Lower leg skin (tissue), 4 donors: ENCODE data around the gene NR3C2. TPM values are rescaled to one million over a fixed set of nuclear protein-coding genes. Genes with fewer than 3 reads are reported as not detected.

Source experiments
- DNase-seq, 2 donors: peaks; one replicate each; pipeline ENCODE4 v3.0.0-alpha.2; 2019; ENCODE audit warnings: low spot score in 2 of 2
- H3K4me3 ChIP-seq: fragments of 200-600 bp; sonication (generic); 2 replicates; pipeline ENCODE4 v1.5.1; 2017; ENCODE audit warnings: mild to moderate bottlenecking, low read depth; ENCODE audit not compliant: poor library complexity, severe bottlenecking
- POLR2A ChIP-seq, 2 donors: fragments of 450-650 bp; IDR thresholded peaks; one replicate each; pipeline ENCODE4 v1.6.1; 2016 to 2017; ENCODE audit warnings: antibody characterized with exemption in 2 of 2, mild to moderate bottlenecking in 1 of 2, moderate library complexity in 1 of 2
- WGBS, 2 donors: methylation state at CpG; one replicate each; pipeline ENCODE4 v1.1.5; 2018; 5-methylcytosine and 5-hydroxymethylcytosine counted together
- intact Hi-C: fragments of 100-400 bp; cut with DNase I; formaldehyde crosslinking; loops from one replicate; pipeline ENCODE4 v1.15.0; 2023; ENCODE audit warnings: low total_unique reads
- total RNA-seq, 4 donors: library from RNA; depleted of rRNA; stranded (reverse); fragments of >200 nt; gene quantifications; one replicate each; pipeline ENCODE4 v1.1.0, GENCODE V29; 2016
- TF ChIP-seq, protein P1 (sequence below), 3 donors: fragments of 450-650 bp; IDR thresholded peaks; one replicate each; pipeline ENCODE4 v1.5.1; 2016; ENCODE audit warnings: antibody characterized with exemption in 3 of 3, mild to moderate bottlenecking in 3 of 3, moderate library complexity in 2 of 3

NR3C2 gene
- total RNA-seq, 4 donors from 2014 or later, result 9.7 to 21.3 (median 10.6) TPM

DNA sequence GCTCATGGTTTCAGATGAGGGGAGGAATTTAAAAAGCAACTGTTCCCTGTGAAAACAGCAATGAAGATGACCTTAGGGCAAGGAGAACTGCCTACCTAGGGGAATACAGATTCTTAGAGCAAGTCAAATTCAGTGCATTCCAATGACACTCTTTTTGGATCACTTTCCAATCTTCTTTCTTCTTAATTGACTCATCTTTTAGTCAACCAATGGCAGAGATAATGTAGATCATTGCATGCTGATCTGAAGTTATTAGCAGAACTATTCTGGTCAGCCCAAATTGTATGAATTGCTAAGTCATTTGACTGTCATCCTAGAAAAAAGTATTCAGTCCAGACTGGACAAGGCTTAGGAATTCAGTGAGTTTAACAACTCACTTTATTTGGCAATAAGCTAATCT lies 12.6 kb upstream of the NR3C2 start:
- H3K4me3 ChIP-seq, result no peak overlapping the region
- no peak for TF ChIP-seq POLR2A (IDR thresholded peaks at IDR 0.05)
- TF ChIP-seq, protein P1, sequence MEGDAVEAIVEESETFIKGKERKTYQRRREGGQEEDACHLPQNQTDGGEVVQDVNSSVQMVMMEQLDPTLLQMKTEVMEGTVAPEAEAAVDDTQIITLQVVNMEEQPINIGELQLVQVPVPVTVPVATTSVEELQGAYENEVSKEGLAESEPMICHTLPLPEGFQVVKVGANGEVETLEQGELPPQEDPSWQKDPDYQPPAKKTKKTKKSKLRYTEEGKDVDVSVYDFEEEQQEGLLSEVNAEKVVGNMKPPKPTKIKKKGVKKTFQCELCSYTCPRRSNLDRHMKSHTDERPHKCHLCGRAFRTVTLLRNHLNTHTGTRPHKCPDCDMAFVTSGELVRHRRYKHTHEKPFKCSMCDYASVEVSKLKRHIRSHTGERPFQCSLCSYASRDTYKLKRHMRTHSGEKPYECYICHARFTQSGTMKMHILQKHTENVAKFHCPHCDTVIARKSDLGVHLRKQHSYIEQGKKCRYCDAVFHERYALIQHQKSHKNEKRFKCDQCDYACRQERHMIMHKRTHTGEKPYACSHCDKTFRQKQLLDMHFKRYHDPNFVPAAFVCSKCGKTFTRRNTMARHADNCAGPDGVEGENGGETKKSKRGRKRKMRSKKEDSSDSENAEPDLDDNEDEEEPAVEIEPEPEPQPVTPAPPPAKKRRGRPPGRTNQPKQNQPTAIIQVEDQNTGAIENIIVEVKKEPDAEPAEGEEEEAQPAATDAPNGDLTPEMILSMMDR (IDR thresholded peaks at IDR 0.05), result no peak
- intact Hi-C loops, result no loop called here
- DNase-seq, result no peak

DNA sequence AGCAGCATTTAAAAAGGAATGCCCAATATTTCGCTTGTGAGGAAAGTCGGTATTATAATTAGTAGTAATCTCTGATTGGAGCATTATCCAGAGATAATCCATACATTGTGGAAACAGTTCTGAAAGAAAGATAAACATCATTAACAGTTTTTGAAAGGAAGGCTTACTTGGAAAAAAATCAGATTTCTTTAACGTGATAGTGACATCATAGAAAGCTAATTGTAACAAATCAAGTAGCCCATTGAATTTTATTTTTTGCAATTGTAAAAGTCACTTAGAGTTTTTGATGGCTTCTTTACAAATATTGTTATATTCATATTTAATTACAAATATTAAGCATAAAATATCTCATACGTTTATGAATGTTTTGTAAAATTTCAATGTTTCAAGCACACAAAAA lies 11.6 kb upstream of the NR3C2 start:
- DNase-seq, result no peak
- H3K4me3 ChIP-seq, result no peak overlapping the region
- TF ChIP-seq, protein P1 (IDR thresholded peaks at IDR 0.05), result no peak
- TF ChIP-seq POLR2A (IDR thresholded peaks at IDR 0.05), result no peak
- intact Hi-C loops, result no loop called here
- 77 to 78% methylated on average over 4 of the region's 4 CpGs for WGBS, 2 donors

DNA sequence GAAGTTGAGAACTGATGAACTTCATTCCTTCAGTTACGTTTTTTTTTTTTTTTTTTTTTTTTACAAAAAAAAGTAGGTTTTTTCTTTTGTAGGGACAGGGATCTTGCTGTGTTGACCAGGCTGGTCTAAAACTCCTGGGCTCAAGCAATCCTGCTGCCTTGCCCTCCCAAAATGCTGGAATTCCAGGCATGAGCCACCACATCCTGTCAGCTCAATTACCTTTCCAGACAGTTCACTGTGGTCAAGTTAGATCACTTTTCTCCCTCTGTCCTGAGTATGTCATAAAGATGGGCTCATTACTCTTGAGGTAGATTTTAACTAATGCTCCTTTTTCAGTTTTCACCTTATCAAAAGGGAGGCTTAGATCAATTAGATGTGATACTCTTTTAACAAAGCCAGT lies 10.8 kb upstream of the NR3C2 start:
- WGBS, 2 donors, result 79 to 80% methylated on average over 1 of the region's 1 CpG
- H3K4me3 ChIP-seq, result no peak overlapping the region
- intact Hi-C loops, result no loop called here
- TF ChIP-seq, protein P1 (IDR thresholded peaks at IDR 0.05), result no peak
- TF ChIP-seq POLR2A (IDR thresholded peaks at IDR 0.05), result no peak
- no peak for DNase-seq

DNA sequence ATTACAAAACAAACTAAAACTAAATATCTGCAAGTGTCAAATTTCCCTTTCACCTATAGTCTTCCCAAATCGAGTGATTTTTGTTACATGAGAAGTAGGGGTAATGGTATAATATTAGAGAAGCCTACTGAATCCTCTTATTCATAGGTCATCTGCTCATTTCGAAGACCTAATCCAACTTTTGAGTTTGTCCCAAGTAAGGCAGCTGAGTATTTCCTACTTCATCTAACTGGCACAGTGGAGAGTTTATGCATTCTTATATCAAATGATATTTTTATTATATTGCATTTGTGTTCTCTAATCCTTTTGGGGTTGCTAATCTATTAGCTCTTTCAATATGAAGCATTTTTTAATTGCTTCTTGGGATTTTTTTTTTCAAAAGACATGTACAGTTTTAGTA lies 7.7 kb upstream of the NR3C2 start:
- WGBS, 2 donors, result 78 to 81% methylated on average over 2 of the region's 2 CpGs
- no peak for TF ChIP-seq POLR2A (IDR thresholded peaks at IDR 0.05)
- TF ChIP-seq, protein P1 (IDR thresholded peaks at IDR 0.05), result no peak
- no peak overlapping the region for H3K4me3 ChIP-seq
- DNase-seq, result no peak
- intact Hi-C loops, result no loop called here

DNA sequence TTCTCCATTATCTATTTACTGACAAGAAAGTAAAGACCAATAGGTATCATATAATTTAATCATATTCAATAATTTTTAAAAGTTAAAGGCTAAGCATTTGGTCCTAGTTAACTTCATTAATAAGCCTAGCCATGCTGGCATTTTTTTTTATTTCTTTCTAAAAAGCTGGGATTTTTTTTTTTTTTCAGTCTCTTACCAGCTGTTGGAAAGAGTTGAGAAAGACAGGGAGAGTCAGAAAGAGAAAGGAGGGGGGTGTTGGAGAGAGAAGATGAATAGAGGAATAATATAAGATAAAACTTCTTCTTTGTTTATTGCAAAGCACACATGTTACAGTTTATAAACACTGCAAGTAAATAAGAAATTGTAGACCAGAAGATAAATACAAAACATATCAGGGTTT lies 5.9 kb upstream of the NR3C2 start:
- TF ChIP-seq POLR2A (IDR thresholded peaks at IDR 0.05), result no peak
- TF ChIP-seq, protein P1 (IDR thresholded peaks at IDR 0.05), result no peak
- intact Hi-C loops, result no loop called here
- H3K4me3 ChIP-seq, result no peak overlapping the region
- DNase-seq, result no peak

DNA sequence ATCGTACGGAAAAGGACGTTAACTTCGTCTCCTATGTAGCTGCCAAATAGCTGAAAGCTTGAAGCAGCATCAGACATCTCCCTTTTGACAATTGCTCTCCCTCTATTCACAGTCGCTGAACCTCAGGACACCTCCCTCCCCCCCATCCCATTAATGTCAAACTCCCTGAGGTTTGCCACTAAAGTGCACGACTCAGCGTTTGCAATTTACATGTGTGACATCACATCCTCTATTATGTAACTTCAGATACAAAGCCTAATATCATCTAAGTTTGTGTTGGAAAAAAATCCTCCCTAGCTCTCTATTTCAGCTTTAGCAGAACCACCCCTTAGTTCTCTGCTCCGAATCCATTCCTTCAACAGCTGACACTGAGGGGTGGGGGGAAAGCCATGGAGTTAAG lies 5.5 kb upstream of the NR3C2 start:
- H3K4me3 ChIP-seq, result no peak overlapping the region
- WGBS, 2 donors, result 6 to 10% methylated on average over 8 of the region's 8 CpGs
- no peak for DNase-seq
- TF ChIP-seq POLR2A (IDR thresholded peaks at IDR 0.05), result no peak
- TF ChIP-seq, protein P1 (IDR thresholded peaks at IDR 0.05), result no peak
- intact Hi-C loops, result no loop called here
